Activated CD8-positive, alpha-beta memory T cell treated with anti-CD3 and anti-CD28 coated beads, Interleukin-2, amount 50 U/mL, for 24 hours (primary cell): ENCODE data around the gene EEF2.
"Not testable (repeated sequence)": the region's sequence is repeated elsewhere in the genome, so short reads cannot be mapped to it uniquely, and the experiment has no call there.

Source experiments
- DNase-seq: peaks from one replicate; pipeline ENCODE4 v3.0.0-alpha.2; 2020; ENCODE audit errors: extremely low read depth

The EEF2 gene

GRCh38 chr19:4014541-4015491, 29.6 kb upstream of the EEF2 start:
- no peak for DNase-seq

- no peak for DNase-seq
Measured at GRCh38 chr19:4013886-4014540, 28.8 kb upstream of the EEF2 start.

GRCh38 chr19:4012975-4013634, 27.8 kb upstream of the EEF2 start:
- no peak for DNase-seq

- no peak for DNase-seq
Measured at GRCh38 chr19:4012092-4012974, 27.1 kb upstream of the EEF2 start.

GRCh38 chr19:4011430-4011829, 26.2 kb upstream of the EEF2 start:
- not testable (repeated sequence) for DNase-seq

GRCh38 chr19:4010808-4011110, 25.5 kb upstream of the EEF2 start:
- no peak for DNase-seq

- no peak for DNase-seq
Measured at GRCh38 chr19:4009990-4010807, 24.9 kb upstream of the EEF2 start.

- no peak for DNase-seq
Measured at GRCh38 chr19:4007836-4008539, 22.7 kb upstream of the EEF2 start.

- DNase-seq: peak; percentile 75
Measured at GRCh38 chr19:4007021-4007835, 22.0 kb upstream of the EEF2 start, which contains the start of gene PIAS4. PIAS4 (plus strand) TSS chr19:4007736; CDS start chr19:4007761, 25 bp downstream.

- not testable (repeated sequence) for DNase-seq
Measured at GRCh38 chr19:4005436-4005835, 20.2 kb upstream of the EEF2 start.

- DNase-seq: not testable (repeated sequence)
Measured at GRCh38 chr19:4000798-4001197, 15.5 kb upstream of the EEF2 start.

- not testable (repeated sequence) for DNase-seq
Measured at GRCh38 chr19:3998667-3999412, 13.6 kb upstream of the EEF2 start.

- DNase-seq: no peak
Measured at GRCh38 chr19:3995607-3996006, 10.3 kb upstream of the EEF2 start.

- no peak for DNase-seq
Measured at GRCh38 chr19:3990815-3991117, 5.5 kb upstream of the EEF2 start.

GRCh38 chr19:3987619-3988371, 2.5 kb upstream of the EEF2 start:
- peak; percentile 73 for DNase-seq

- DNase-seq: no peak
Measured at GRCh38 chr19:3986260-3987041, 1.2 kb upstream of the EEF2 start.

GRCh38 chr19:3985643-3986259, 488 bp upstream of the EEF2 start:
- no peak for DNase-seq
